HEK293 (cell line): ENCODE measurements around the gene SH3D19.

Source experiments
- CTCF ChIA-PET: fragments of 350-600 bp; formaldehyde crosslinking; extraction: SDS; loops from one replicate; lab custom pipeline; 2021; ENCODE audit warnings: antibody characterized with exemption; lab: Yijun Ruan, JAX
- POLR2A ChIA-PET: fragments of 300-600 bp; formaldehyde crosslinking; extraction: SDS; loops from one replicate; lab custom pipeline; 2020; ENCODE audit warnings: antibody characterized with exemption, inconsistent platforms; lab: Yijun Ruan, JAX
- H3K27ac ChIP-seq: fragments of 200-500 bp; sonication (Bioruptor generic); 2 replicates; pipeline ENCODE4 v1.5.1; 2014; ENCODE audit warnings: low read depth, low read length, control low read depth, inconsistent platforms; ENCODE audit errors: extremely low read depth
- H3K36me3 ChIP-seq, 2 experiments: fragments of 200-500 bp in 1 of 2; sonication (Bioruptor generic) in 1 of 2; 1 replicate in 1 of 2; 2 replicates in 1 of 2; pipeline ENCODE4 v1.5.1; 2014 to 2017; ENCODE audit warnings: inconsistent platforms in 2 of 2, low read length in 2 of 2; ENCODE audit not compliant: control insufficient read depth in 2 of 2, insufficient read depth in 1 of 2
- H3K4me1 ChIP-seq: fragments of 200-500 bp; sonication (Bioruptor generic); 2 replicates; pipeline ENCODE4 v1.5.1; 2014; ENCODE audit warnings: mild to moderate bottlenecking, low read length, inconsistent platforms; ENCODE audit not compliant: control insufficient read depth, insufficient read depth
- H3K4me3 ChIP-seq: 2 replicates; pipeline ENCODE4 v1.5.1; 2011; ENCODE audit warnings: low read depth, mild to moderate bottlenecking, control low read depth, low read length, moderate library complexity
- H3K9me3 ChIP-seq: fragments of 200-500 bp; sonication (Bioruptor generic); 2 replicates; pipeline ENCODE4 v1.5.1; 2014; ENCODE audit warnings: low read depth, low read length, inconsistent platforms; ENCODE audit not compliant: control insufficient read depth, insufficient read depth
- GFI1B ChIP-seq: fragments of 450-650 bp; formaldehyde crosslinking; IDR thresholded peaks from 2 replicates; pipeline ENCODE4 v1.5.1; 2016; ENCODE audit warnings: missing biosample characterization, missing genetic modification characterization
- GLIS2 ChIP-seq: fragments of 450-650 bp; formaldehyde crosslinking; IDR thresholded peaks from 2 replicates; pipeline ENCODE4 v1.5.1; 2016; ENCODE audit warnings: missing biosample characterization, missing genetic modification characterization
- KLF1 ChIP-seq: fragments of 450-650 bp; formaldehyde crosslinking; IDR thresholded peaks from 2 replicates; pipeline ENCODE4 v1.5.1; 2016; ENCODE audit warnings: missing biosample characterization, missing genetic modification characterization
- KLF17 ChIP-seq: fragments of 450-650 bp; formaldehyde crosslinking; IDR thresholded peaks from 2 replicates; pipeline ENCODE4 v1.5.1; 2016; ENCODE audit warnings: missing biosample characterization, missing genetic modification characterization
- KLF7 ChIP-seq: fragments of 450-650 bp; formaldehyde crosslinking; IDR thresholded peaks from 2 replicates; pipeline ENCODE4 v1.5.1; 2016; ENCODE audit warnings: missing biosample characterization, missing genetic modification characterization, borderline replicate concordance
- OSR2 ChIP-seq: fragments of 450-650 bp; formaldehyde crosslinking; IDR thresholded peaks from 2 replicates; pipeline ENCODE4 v1.5.1; 2016; ENCODE audit warnings: missing biosample characterization, missing genetic modification characterization
- OVOL3 ChIP-seq: fragments of 450-650 bp; formaldehyde crosslinking; IDR thresholded peaks from 2 replicates; pipeline ENCODE4 v1.5.1; 2016; ENCODE audit warnings: missing biosample characterization, missing genetic modification characterization
- PBX3 ChIP-seq: sonication (generic); formaldehyde crosslinking; IDR thresholded peaks from 2 replicates; pipeline ENCODE4 v1.8.1; 2022; ENCODE audit warnings: mild to moderate bottlenecking, moderate library complexity, missing genetic modification reagents
- SETDB1 ChIP-seq: IDR thresholded peaks from one replicate; pipeline ENCODE4 v1.6.1; 2017; ENCODE audit warnings: mild to moderate bottlenecking, low read length, moderate library complexity, mixed read lengths; ENCODE audit not compliant: insufficient read length
- WT1 ChIP-seq: fragments of 450-650 bp; formaldehyde crosslinking; IDR thresholded peaks from 2 replicates; pipeline ENCODE4 v1.5.1; 2016; ENCODE audit warnings: missing biosample characterization, missing genetic modification characterization
- YY2 ChIP-seq: fragments of 450-650 bp; formaldehyde crosslinking; IDR thresholded peaks from 2 replicates; pipeline ENCODE4 v1.5.1; 2016; ENCODE audit warnings: missing biosample characterization, missing genetic modification characterization
- ZBTB7A ChIP-seq: fragments of 450-650 bp; formaldehyde crosslinking; IDR thresholded peaks from 2 replicates; pipeline ENCODE4 v1.5.1; 2016; ENCODE audit warnings: low read depth, missing biosample characterization, missing genetic modification characterization
- ZNF121 ChIP-seq: fragments of 450-650 bp; formaldehyde crosslinking; IDR thresholded peaks from 2 replicates; pipeline ENCODE4 v1.5.1; 2016; ENCODE audit warnings: missing biosample characterization, missing genetic modification characterization
- ZNF133 ChIP-seq: fragments of 450-650 bp; formaldehyde crosslinking; IDR thresholded peaks from 2 replicates; pipeline ENCODE4 v1.5.1; 2016; ENCODE audit warnings: missing biosample characterization, missing genetic modification characterization
- ZNF18 ChIP-seq: fragments of 450-650 bp; formaldehyde crosslinking; IDR thresholded peaks from 2 replicates; pipeline ENCODE4 v1.5.1; 2016; ENCODE audit warnings: missing biosample characterization, missing genetic modification characterization
- ZNF221 ChIP-seq: fragments of 450-650 bp; formaldehyde crosslinking; IDR thresholded peaks from 2 replicates; pipeline ENCODE4 v1.5.1; 2017; ENCODE audit warnings: missing biosample characterization, missing genetic modification characterization, borderline replicate concordance
- ZNF571 ChIP-seq: fragments of 450-650 bp; formaldehyde crosslinking; IDR thresholded peaks from 2 replicates; pipeline ENCODE4 v1.5.0; 2017; ENCODE audit warnings: missing biosample characterization, missing genetic modification characterization
- ZNF621 ChIP-seq: fragments of 450-650 bp; formaldehyde crosslinking; IDR thresholded peaks from 2 replicates; pipeline ENCODE4 v1.5.1; 2017; ENCODE audit warnings: missing biosample characterization, missing genetic modification characterization
- ZNF626 ChIP-seq: fragments of 450-650 bp; sonication (Bioruptor Pico); formaldehyde crosslinking; IDR thresholded peaks from 2 replicates; pipeline ENCODE4 v1.5.1; 2018; ENCODE audit warnings: missing biosample characterization, missing genetic modification characterization, inconsistent platforms
- ZNF639 ChIP-seq: fragments of 450-650 bp; formaldehyde crosslinking; IDR thresholded peaks from 2 replicates; pipeline ENCODE4 v1.5.1; 2016; ENCODE audit warnings: missing biosample characterization, missing genetic modification characterization
- ZNF660 ChIP-seq: fragments of 450-650 bp; IDR thresholded peaks from 2 replicates; pipeline ENCODE4 v1.5.1; 2018; ENCODE audit warnings: missing biosample characterization, mild to moderate bottlenecking, missing genetic modification characterization
- ZNF670 ChIP-seq: fragments of 450-650 bp; formaldehyde crosslinking; IDR thresholded peaks from 2 replicates; pipeline ENCODE4 v1.5.1; 2016; ENCODE audit warnings: missing biosample characterization, missing genetic modification characterization, low read depth
- ZNF692 ChIP-seq: fragments of 450-650 bp; formaldehyde crosslinking; IDR thresholded peaks from 2 replicates; pipeline ENCODE4 v1.5.1; 2016; ENCODE audit warnings: missing biosample characterization, missing genetic modification characterization
- ZNF704 ChIP-seq: fragments of 450-650 bp; formaldehyde crosslinking; IDR thresholded peaks from 2 replicates; pipeline ENCODE4 v1.5.1; 2016; ENCODE audit warnings: missing biosample characterization, missing genetic modification characterization

SH3D19 gene

GRCh38 chr4:151114986-151115385 is 210.4 kb downstream of the SH3D19 start:
- Histone ChIP-seq H3K36me3 (peaks cover 7 to 34% of the 10 kb centered on the region in 2 experiments; a peak in 2 of 3 replicates), H3K4me1 (no peaks in the 10 kb centered on the region), H3K9me3 (no peaks in the 10 kb centered on the region), H3K27ac (no peak overlapping the region), H3K4me3 (no peak overlapping the region)
- POLR2A ChIA-PET: interaction anchor here (0.7 kb wide), 1 partner anchor 376 kb away, joined by 7 read pairs; no protein-coding TSS in a partner anchor
- CTCF ChIA-PET: interaction anchor here (0.6 to 1.0 kb wide), 3 partner anchors 12 to 248 kb away, joined by 3 read pairs; no protein-coding TSS in a partner anchor
- TF ChIP-seq ZNF133 (no peak), KLF7 (no peak), ZNF621 (tag by site-specific recombination) (no peak), GFI1B (tag by site-specific recombination) (no peak), ZNF221 (tag by site-specific recombination) (no peak), KLF1 (tag by site-specific recombination) (no peak), ZNF639 (tag by site-specific recombination) (no peak), YY2 (no peak), WT1 (no peak)

GRCh38 chr4:151114338-151114737 is 211.1 kb downstream of the SH3D19 start:
- peaks cover 3 to 30% of the 10 kb centered on the region in 2 experiments; a peak in 2 of 3 replicates for H3K36me3 ChIP-seq
- TF ChIP-seq GLIS2: no peak
- no peak for TF ChIP-seq OSR2 (tag by site-specific recombination)
- TF ChIP-seq OVOL3: no peak
- TF ChIP-seq, all 188 proteins: peak for 0

GRCh38 chr4:151110236-151110635 is 215.2 kb downstream of the SH3D19 start:
- TF ChIP-seq ZNF692 (tag by site-specific recombination): no peak
- TF ChIP-seq ZNF626 (tag by site-specific recombination): no peak
- no peak for TF ChIP-seq KLF17 (tag by site-specific recombination)
- TF ChIP-seq ZNF670: no peak
- no peak for TF ChIP-seq SETDB1
- TF ChIP-seq ZNF704: no peak
- peak; percentile 95 for TF ChIP-seq ZNF18 (tag by site-specific recombination)
- no peak for TF ChIP-seq ZNF571 (tag by site-specific recombination)
- no peak for TF ChIP-seq PBX3 (CRISPR knock-in tag)
- TF ChIP-seq ZBTB7A (tag by site-specific recombination): no peak
- TF ChIP-seq ZNF121 (tag by site-specific recombination): peak; percentile 54; the same call in 1 of the 2 replicates
- no peak for TF ChIP-seq ZNF660
- H3K4me3 ChIP-seq: no peak overlapping the region
- H3K27ac ChIP-seq: no peak overlapping the region
- no peaks in the 10 kb centered on the region for H3K4me1 ChIP-seq
- CTCF ChIA-PET: interaction anchor here (0.6 to 0.7 kb wide), 2 partner anchors 84 to 986 kb away, joined by 4 read pairs; no protein-coding TSS in a partner anchor
- POLR2A ChIA-PET: no interaction called here
- H3K9me3 ChIP-seq: no peaks in the 10 kb centered on the region
- H3K36me3 ChIP-seq: peaks cover 9 to 61% of the 10 kb centered on the region in 2 experiments; a peak in 2 of 3 replicates

More at GRCh38 chr4:151114338-151114737, 211.1 kb downstream of the SH3D19 start:
- CTCF ChIA-PET: interaction anchor here (1.0 kb wide), 2 partner anchors 12 to 248 kb away, joined by 3 read pairs; no protein-coding TSS in a partner anchor
- Histone ChIP-seq H3K4me1 (no peaks in the 10 kb centered on the region), H3K9me3 (no peaks in the 10 kb centered on the region), H3K27ac (no peak overlapping the region), H3K4me3 (no peak overlapping the region)
- POLR2A ChIA-PET: no interaction called here
